ENCODE results near the gene ZNF436.
"Not testable (repeated sequence)": the region's sequence is repeated elsewhere in the genome, so short reads cannot be mapped to it uniquely, and the experiment has no call there.

ZNF436 gene

DNA sequence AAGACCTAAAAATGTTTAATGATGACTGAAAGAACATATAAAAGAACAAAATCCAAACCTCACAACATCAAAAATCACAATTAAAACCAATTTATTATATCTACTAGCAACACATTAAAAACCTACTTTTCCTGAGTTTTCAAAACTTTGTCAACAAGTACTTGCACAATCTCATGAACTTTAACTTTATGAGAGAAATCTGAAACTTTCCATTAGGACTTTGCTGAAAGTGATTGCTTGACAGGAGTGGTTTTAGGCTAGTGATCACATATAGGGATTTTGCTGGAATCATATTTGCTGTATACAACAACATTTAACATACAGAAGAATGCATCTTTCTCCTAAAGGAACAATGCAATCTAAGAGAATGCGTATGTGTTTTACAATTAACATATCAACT is 38.8 kb downstream of the ZNF436 start:
- no peak overlapping the region for H3K4me3 ChIP-seq (ENCODE audit: low read depth, low read length)
- in situ Hi-C loops (cut with HindIII; ENCODE audit: low sequenced_read_pairs) = no loop called here
- TF ChIP-seq, protein P1, sequence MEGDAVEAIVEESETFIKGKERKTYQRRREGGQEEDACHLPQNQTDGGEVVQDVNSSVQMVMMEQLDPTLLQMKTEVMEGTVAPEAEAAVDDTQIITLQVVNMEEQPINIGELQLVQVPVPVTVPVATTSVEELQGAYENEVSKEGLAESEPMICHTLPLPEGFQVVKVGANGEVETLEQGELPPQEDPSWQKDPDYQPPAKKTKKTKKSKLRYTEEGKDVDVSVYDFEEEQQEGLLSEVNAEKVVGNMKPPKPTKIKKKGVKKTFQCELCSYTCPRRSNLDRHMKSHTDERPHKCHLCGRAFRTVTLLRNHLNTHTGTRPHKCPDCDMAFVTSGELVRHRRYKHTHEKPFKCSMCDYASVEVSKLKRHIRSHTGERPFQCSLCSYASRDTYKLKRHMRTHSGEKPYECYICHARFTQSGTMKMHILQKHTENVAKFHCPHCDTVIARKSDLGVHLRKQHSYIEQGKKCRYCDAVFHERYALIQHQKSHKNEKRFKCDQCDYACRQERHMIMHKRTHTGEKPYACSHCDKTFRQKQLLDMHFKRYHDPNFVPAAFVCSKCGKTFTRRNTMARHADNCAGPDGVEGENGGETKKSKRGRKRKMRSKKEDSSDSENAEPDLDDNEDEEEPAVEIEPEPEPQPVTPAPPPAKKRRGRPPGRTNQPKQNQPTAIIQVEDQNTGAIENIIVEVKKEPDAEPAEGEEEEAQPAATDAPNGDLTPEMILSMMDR (IDR thresholded peaks at IDR 0.05; ENCODE audit: low read depth, low read length) = no peak
- no peak for DNase-seq (ENCODE audit: low read depth, low spot score)

DNA sequence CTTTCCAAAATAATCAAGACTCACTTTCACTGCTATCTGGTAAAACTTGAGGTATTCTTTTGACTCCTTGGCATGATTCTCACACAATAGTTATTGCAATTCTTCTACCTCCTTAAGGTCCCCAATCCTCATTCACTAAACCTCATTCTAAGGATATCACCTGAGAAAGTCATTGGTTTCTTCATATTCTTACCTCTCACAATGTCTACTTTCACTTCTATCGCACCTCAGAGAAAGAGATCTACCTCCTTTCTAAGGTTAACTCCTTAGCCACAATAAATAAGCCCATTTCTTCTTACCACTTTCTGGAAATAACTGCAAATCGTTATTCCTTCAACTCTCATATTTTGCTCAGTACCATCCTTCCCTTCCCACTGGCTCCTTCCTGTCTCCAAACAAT is 44.2 kb downstream of the ZNF436 start:
- H3K4me3 ChIP-seq (ENCODE audit: low read depth, low read length) = no peak overlapping the region
- no peak for DNase-seq (ENCODE audit: low read depth, low spot score)
- TF ChIP-seq, protein P1 (IDR thresholded peaks at IDR 0.05; ENCODE audit: low read depth, low read length) = no peak
- in situ Hi-C loops (cut with HindIII; ENCODE audit: low sequenced_read_pairs) = no loop called here

DNA sequence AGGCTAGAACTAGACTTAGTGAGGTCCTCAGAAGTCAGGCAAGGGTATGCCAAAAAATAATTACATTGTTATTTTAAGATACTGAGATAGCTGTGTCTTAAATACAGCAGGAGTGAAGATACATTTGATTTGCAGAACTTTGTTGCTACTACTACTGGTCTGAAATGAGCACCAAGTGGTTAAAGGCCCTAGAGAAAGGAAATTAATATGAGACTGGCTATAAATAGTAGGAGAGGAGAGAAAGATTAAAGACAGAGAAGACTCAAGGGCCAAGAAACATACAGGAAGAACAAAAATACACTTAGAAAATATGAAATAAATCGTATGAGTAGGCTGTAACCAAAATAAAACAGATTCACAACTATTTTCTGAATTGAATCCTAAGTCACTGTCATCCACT is 46.9 kb downstream of the ZNF436 start:
- TF ChIP-seq, protein P1 (IDR thresholded peaks at IDR 0.05; ENCODE audit: low read depth, low read length) = no peak
- H3K4me3 ChIP-seq (ENCODE audit: low read depth, low read length) = no peak overlapping the region
- in situ Hi-C loops (cut with HindIII; ENCODE audit: low sequenced_read_pairs) = no loop called here
- DNase-seq (ENCODE audit: low read depth, low spot score) = no peak

DNA sequence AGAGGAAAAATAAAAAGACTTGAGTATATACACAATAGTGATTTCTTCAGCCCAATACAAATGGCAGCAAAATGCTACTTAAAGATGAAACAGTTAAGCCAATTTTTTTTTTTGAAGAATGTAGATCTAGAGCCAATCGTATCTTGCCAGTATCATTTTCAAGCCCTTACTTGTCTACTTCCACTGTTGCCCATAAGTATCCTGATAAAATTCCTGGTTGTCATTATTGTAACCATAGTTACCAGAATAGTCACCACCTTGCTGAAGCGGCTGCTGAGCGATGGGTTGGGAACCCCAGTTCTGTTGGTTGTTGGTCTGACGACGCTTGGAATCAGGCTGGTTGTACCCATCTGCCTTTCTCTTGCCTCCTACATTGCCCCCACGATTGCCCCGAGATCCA is 59.4 kb downstream of the ZNF436 start:
- in situ Hi-C loops (cut with HindIII; ENCODE audit: low sequenced_read_pairs); DNase-seq (ENCODE audit: low read depth, low spot score); H3K4me3 ChIP-seq (ENCODE audit: low read depth, low read length): not testable (repeated sequence)

Data from astrocyte of the spinal cord (primary cell).